Measurements from ENCODE around the gene PHLDA3. TPM values are rescaled to one million over a fixed set of nuclear protein-coding genes. Genes with fewer than 3 reads are reported as not detected.
A peak's percentile ranks its signal among the peaks of the same experiment; 100 is the strongest.

The PHLDA3 gene
- 100 to 1,000 TPM in 1 of 4 donors, 10 to 100 TPM in 3; 63.0 to 110 (median 72.1) TPM for total RNA-seq

GRCh38 chr1:201468844-201469644 is at the start of gene PHLDA3:
Gene PHLDA3 (minus strand): TSS chr1:201469188. CDS start chr1:201468786, 402 bp downstream.
- intact Hi-C loops (cut with DNase I; ENCODE audit: low total_unique reads): no loop called here
- TF ChIP-seq CTCF (IDR thresholded peaks at IDR 0.05) (no peak), POLR2A (IDR thresholded peaks at IDR 0.05) (peak in 1 of 2 donors; percentile 53)
- peak; percentile 83 to 98 for DNase-seq (ENCODE audit: low spot score in 2 of 2)
- 2 to 8% methylated on average over 8 to 31 of the region's 76 CpGs for WGBS, 2 donors
- H3K4me3 ChIP-seq (ENCODE audit: low read depth, poor library complexity, severe bottlenecking): peak within 1 kb of the TSS; percentile 56

- no peak for TF ChIP-seq CTCF (IDR thresholded peaks at IDR 0.05)
- no peak for TF ChIP-seq POLR2A (IDR thresholded peaks at IDR 0.05)
- intact Hi-C loops (cut with DNase I; ENCODE audit: low total_unique reads): loop anchor here (10.0 kb wide), 1 partner anchor 73 kb away; no protein-coding TSS in a partner anchor
- peak in 1 of 2 donors; percentile 68 for DNase-seq (ENCODE audit: low spot score in 2 of 2)
- no peak overlapping the region for H3K4me3 ChIP-seq (ENCODE audit: low read depth, poor library complexity, severe bottlenecking)
- 63 to 70% methylated on average over 5 of the region's 5 CpGs for WGBS, 2 donors
Observed at GRCh38 chr1:201518071-201518470, 49.1 kb upstream of the PHLDA3 start.

GRCh38 chr1:201517631-201518030 is 48.6 kb upstream of the PHLDA3 start:
- WGBS, 2 donors: 48 to 53% methylated on average over 7 of the region's 7 CpGs
- DNase-seq (ENCODE audit: low spot score in 2 of 2): no peak
- TF ChIP-seq POLR2A (IDR thresholded peaks at IDR 0.05) (no peak), CTCF (IDR thresholded peaks at IDR 0.05) (no peak)
- H3K4me3 ChIP-seq (ENCODE audit: low read depth, poor library complexity, severe bottlenecking): no peak overlapping the region
- intact Hi-C loops (cut with DNase I; ENCODE audit: low total_unique reads): loop anchor here (10.0 kb wide), 1 partner anchor 73 kb away; no protein-coding TSS in a partner anchor

- no peak overlapping the region for H3K4me3 ChIP-seq (ENCODE audit: low read depth, poor library complexity, severe bottlenecking)
- WGBS, 2 donors: 95 to 96% methylated on average over 2 of the region's 2 CpGs
- TF ChIP-seq CTCF (IDR thresholded peaks at IDR 0.05) (no peak), POLR2A (IDR thresholded peaks at IDR 0.05) (no peak)
- intact Hi-C loops (cut with DNase I; ENCODE audit: low total_unique reads): loop anchor here (10.0 kb wide), 1 partner anchor 72 kb away; no protein-coding TSS in a partner anchor
- DNase-seq (ENCODE audit: low spot score in 2 of 2): no peak
Observed at GRCh38 chr1:201516511-201517127, 47.6 kb upstream of the PHLDA3 start.

GRCh38 chr1:201515895-201516294 is 46.9 kb upstream of the PHLDA3 start:
- 85 to 93% methylated on average over 1 of the region's 1 CpG for WGBS, 2 donors
- intact Hi-C loops (cut with DNase I; ENCODE audit: low total_unique reads): loop anchor here (10.0 kb wide), 1 partner anchor 71 kb away; no protein-coding TSS in a partner anchor
- TF ChIP-seq CTCF (IDR thresholded peaks at IDR 0.05) (no peak), POLR2A (IDR thresholded peaks at IDR 0.05) (no peak)

More at GRCh38 chr1:201515895-201516294, 46.9 kb upstream of the PHLDA3 start:
- DNase-seq (ENCODE audit: low spot score in 2 of 2): no peak
- H3K4me3 ChIP-seq (ENCODE audit: low read depth, poor library complexity, severe bottlenecking): no peak overlapping the region
